HG03520 (cell line): ENCODE results near the gene CLNK.

Experiments used
- ATAC-seq: cut with Tn5 transposase; IDR thresholded peaks from one replicate; pipeline ENCODE4 v1.9.1; 2021; ENCODE audit warnings: mild to moderate bottlenecking, moderate library complexity; ENCODE audit not compliant: unreplicated experiment

CLNK gene

GRCh38 chr4:10664408-10664807, 20.2 kb downstream of the CLNK start:
- no peak for ATAC-seq

GRCh38 chr4:10662937-10663336, 21.6 kb downstream of the CLNK start:
- no peak for ATAC-seq

DNA sequence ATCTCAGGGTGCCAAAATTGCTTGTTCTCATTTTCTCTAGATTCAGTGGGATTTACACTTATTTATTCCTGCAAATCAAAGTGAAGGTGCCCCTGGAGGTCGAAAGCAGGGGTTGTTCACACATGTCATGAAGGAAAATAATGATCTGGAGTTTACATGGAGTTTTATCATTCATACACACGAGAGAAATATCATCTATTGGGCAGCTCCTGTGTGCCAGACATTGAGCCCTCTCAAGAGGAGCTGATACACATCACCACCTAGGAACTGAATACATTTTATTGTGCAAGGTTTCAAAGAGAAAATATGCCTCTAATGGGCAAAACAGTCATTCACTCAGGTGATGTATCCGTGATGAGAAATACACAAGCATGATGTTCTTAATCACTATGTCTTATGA, 23.5 kb downstream of the CLNK start:
- ATAC-seq, result no peak

GRCh38 chr4:10659251-10659650, 25.3 kb downstream of the CLNK start:
- no peak for ATAC-seq

DNA sequence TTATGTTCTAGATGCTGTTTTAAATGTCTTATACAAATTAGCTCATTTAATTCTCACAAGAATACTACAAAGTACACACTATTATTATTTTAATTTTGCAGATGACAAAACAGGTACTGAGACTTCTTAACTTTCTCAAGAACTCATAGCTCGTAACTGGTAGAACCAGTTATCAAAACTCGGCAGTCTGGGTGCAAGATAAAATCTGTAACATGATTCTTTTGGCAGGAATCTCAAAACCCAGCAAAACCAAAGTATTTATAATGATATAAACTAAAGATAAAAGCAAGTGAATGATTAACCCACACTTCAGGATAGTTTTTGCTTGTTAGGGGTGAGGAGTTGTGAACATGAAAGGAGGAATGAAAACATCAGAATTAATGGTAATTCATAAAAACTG, 27.6 kb downstream of the CLNK start:
- ATAC-seq, result no peak

- no peak for ATAC-seq
Measured at GRCh38 chr4:10656420-10656819, 28.1 kb downstream of the CLNK start.

- no peak for ATAC-seq
Measured at GRCh38 chr4:10655968-10656367, 28.6 kb downstream of the CLNK start.

DNA sequence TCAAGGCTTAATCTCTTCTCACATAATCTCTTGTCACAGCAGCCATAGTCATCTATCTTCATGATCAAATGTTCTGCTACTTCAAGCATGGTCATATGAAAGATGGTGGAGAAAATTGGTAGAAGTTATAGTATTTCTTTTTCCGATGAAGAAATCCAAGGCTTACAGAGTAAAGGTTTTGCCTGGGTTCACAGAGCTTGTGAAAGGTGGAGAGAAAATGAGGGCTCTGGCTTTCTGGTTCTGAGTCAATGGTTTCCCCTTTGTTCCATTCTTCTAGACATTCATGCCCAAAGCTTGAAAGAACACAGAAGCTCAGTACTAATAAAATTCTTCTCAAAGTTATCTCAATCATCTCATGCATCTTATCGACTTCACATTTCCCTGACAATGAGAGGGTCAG, 36.1 kb downstream of the CLNK start:
- no peak for ATAC-seq

DNA sequence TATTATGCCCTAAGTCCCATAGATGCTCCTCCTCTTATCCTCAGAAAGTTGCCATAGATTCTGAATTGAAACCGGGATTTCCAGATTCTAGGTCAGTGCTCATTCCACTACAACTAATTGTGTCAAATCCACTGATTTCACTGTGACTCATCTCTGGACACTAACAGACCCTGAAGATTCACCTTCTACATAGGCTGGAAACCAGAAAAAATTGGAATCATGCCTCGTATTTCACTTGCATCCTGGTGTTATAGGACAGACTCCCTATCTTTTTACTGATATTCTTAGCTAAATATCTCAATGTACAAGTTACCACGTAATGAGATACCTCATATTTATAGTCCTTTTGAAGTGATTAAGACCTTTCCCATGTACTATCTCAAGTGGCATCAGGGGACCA, 36.7 kb downstream of the CLNK start:
- no peak for ATAC-seq

- no peak for ATAC-seq
Measured at GRCh38 chr4:10643600-10644425, 40.8 kb downstream of the CLNK start.

- no peak for ATAC-seq
Measured at GRCh38 chr4:10640561-10641201, 43.9 kb downstream of the CLNK start.

- ATAC-seq, result no peak
Measured at GRCh38 chr4:10639664-10640063, 44.9 kb downstream of the CLNK start.

- no peak for ATAC-seq
Measured at GRCh38 chr4:10639100-10639499, 45.5 kb downstream of the CLNK start.

DNA sequence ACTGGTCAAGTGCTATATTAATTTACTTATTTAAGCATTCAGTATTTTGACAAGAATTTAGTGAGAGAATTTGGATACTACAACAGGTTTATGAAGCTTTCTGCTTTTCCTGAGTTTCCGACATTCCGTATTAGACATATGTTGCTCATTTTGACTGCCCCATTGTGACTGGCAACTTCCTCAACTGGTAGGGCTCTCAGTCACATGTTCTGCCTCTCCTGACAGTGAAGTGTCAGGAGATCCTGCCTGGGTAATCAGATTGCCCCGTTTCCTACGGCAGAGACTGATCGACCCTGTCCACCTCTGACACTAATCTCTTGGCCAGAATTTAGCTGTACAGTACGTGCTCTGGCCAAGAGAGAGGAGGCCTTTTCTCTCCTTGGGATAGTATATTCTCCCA, 49.5 kb downstream of the CLNK start:
- ATAC-seq, result no peak

- no peak for ATAC-seq
Measured at GRCh38 chr4:10629394-10629793, 55.2 kb downstream of the CLNK start.

- ATAC-seq, result no peak
Measured at GRCh38 chr4:10625131-10625530, 59.4 kb downstream of the CLNK start.

DNA sequence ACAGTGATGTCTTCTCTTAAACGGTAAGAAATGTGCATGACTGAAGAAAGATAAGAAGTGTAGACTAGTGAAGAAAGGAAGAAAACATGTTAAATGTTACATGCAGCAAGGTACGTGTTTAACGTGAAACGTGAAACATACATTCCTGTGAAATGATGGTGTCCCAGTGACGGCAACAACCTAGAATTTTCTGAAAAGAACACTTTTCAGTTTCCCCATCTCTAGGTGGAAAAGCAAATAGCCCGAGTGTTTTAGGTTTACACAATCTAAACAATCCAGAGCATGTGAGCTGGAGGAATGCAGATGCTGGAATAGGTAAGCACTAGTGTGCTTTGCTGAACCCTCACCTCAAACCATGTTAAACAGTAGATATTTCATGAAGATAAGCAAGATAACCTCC, 60.7 kb downstream of the CLNK start:
- no peak for ATAC-seq

DNA sequence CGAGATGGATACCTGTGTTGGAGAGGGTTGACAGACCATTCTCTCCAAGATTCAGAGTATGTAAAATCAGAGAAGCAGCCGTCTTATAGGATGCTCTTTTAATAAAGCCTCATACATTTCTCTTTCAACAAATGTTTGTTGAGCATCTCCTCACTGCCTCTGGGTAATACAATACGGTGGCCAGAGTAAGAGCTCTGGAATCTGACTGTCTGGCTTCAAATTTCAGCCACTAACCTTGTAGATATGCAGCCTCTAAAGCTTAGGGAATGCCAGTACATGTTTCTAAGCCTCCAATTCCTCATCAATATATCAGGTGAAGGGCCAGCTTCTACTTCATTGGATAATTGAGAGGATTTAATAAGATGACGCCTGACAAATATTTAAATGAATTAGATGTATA, 61.3 kb downstream of the CLNK start:
- no peak for ATAC-seq

GRCh38 chr4:10622728-10623127, 61.8 kb downstream of the CLNK start:
- peak; percentile 62 for ATAC-seq

DNA sequence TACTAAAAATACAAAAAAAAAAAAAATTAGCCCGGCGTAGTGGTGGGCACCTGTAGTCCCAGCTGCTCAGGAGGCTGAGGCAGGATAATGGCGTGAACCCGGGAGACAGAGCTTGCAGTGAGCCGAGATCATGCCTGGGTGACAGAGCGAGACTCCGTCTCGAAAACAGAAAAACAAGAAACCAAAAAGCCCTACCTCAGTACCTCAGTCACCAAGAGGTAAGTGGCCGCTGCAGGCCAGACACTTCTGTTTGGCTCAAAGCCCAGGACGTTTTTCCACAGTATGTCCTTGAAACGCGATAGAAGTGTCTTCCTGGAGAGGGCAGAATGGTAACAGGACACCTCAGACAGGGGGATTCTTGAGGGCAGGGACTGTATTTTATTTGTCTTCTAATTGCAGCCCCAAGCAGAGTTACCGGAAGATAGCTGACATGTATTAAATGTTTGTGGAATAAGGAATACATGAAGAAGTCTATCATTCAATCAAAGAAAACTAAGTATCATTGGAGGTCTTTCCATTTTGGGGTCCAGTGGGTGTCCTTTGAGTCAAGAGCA, 63.6 kb downstream of the CLNK start:
- no peak for ATAC-seq

DNA sequence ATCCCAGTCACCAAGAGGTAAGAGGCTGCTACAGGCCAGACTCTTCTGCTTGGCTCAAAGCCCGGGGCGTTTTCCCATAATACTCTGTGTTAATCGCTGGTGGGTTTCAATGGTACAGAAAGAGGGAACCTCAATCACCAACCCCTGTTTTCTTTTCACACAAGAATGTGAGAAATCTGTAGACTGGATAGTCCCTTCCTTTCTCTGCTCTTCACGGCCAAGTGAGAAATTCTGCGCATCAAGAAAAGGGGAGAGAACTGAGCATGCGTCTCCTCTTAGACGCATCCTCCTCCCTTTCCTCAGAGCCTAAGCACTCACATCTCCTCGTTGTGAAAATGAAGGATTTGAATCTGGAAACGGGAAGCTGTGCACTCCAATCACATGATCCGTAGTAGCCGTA, 64.7 kb downstream of the CLNK start:
- no peak for ATAC-seq

DNA sequence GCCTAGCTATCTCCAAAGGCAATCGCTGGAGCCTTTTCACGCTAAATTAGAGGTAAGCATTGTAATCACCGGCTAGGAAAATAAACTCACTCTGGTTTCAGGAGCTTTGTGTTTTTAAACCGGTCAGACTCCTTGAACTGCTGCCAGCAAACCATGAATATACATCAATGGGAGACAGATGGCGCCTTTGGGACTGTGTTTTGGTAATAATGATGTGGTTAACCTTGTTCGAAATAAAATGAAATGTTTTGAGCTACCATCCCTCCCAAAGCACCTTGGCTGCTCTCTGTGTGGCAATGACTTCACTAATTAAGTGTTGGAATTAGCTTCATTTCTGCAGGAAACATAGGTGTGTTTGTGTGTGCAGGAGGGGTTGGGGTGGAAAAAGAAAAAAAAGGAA, 65.3 kb downstream of the CLNK start:
- no peak for ATAC-seq
